AG09309 (cell line): ENCODE results near the gene GLRX3.

Experiments
- DNase-seq: peaks from one replicate; pipeline ENCODE4 v3.0.0-alpha.2; 2010; ENCODE audit warnings: low read depth
- H3K4me3 ChIP-seq: 2 replicates; pipeline ENCODE4 v1.5.1; 2011; ENCODE audit warnings: mild to moderate bottlenecking, low read depth, low read length, moderate library complexity; ENCODE audit not compliant: control insufficient read depth
- TF ChIP-seq, protein P1 (sequence below): IDR thresholded peaks from 2 replicates; pipeline ENCODE4 v1.5.1; 2011; ENCODE audit warnings: mild to moderate bottlenecking, low read depth, low read length, inconsistent platforms; ENCODE audit not compliant: insufficient read depth, control insufficient read depth; ENCODE audit errors: missing control alignments

Gene GLRX3

DNA sequence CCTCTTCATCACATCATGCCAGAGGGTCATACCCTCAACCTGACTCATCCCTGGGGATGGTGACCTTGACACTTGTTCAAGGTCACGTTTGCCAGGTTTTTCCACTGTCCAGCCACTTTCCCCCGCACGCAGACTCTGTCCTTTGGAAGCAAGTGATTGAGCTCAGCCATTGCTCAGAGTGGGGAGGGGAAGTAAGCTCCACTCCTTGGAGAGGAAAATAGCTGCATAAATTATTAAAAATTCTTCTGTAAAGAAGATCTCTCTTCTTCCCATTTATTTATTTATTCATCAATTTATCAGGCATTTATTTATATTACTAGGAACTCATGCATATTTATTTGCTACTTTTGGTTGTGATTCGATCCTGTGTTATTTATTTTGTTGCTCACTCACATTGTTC is 88.0 kb downstream of the GLRX3 start:
- TF ChIP-seq, protein P1, sequence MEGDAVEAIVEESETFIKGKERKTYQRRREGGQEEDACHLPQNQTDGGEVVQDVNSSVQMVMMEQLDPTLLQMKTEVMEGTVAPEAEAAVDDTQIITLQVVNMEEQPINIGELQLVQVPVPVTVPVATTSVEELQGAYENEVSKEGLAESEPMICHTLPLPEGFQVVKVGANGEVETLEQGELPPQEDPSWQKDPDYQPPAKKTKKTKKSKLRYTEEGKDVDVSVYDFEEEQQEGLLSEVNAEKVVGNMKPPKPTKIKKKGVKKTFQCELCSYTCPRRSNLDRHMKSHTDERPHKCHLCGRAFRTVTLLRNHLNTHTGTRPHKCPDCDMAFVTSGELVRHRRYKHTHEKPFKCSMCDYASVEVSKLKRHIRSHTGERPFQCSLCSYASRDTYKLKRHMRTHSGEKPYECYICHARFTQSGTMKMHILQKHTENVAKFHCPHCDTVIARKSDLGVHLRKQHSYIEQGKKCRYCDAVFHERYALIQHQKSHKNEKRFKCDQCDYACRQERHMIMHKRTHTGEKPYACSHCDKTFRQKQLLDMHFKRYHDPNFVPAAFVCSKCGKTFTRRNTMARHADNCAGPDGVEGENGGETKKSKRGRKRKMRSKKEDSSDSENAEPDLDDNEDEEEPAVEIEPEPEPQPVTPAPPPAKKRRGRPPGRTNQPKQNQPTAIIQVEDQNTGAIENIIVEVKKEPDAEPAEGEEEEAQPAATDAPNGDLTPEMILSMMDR: no peak
- no peak overlapping the region for H3K4me3 ChIP-seq
- DNase-seq: no peak

DNA sequence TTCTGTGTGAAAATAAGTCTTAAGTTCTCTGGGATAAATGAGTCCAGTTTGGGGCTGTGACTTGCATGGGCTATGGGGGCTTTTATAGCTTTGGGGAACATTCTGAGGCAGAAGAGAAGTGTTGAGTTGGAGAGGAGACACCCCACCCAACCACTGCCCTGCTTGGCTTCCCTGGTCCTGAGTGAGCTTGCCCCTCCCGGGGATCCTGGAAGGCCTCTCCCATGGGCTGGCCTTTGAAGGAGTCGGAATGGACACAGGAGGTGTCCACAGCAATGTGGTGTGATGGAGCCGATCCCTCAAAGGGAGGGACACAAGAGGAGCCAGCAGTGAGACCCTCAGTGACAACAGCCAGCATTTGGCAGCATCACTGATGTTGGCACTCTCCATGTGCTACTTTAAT is 89.8 kb downstream of the GLRX3 start:
- no peak overlapping the region for H3K4me3 ChIP-seq
- no peak for DNase-seq
- TF ChIP-seq, protein P1: no peak

- TF ChIP-seq, protein P1: no peak
- DNase-seq: no peak
- H3K4me3 ChIP-seq: no peak overlapping the region
Measured at GRCh38 chr10:130227883-130228282, 91.7 kb downstream of the GLRX3 start.
